A549 treated with CORT108297 at 1 μM for 4 hours (cell line): Measurements from ENCODE around the gene TRIM77. TPM values are rescaled to one million over a fixed set of nuclear protein-coding genes. Genes with fewer than 3 reads are reported as not detected.

ENCODE experiments used
- total RNA-seq: library from RNA; stranded (reverse); fragments of 200-300 nt; extraction: Qiagen RNA extraction; gene quantifications from 5 replicates; pipeline ENCODE4 v1.2.3, GENCODE V29; 2022

Gene TRIM77
- not detected in 5 replicates for total RNA-seq

GRCh38 chr11:89709999-89710398, at the start of gene TRIM77:
TSS of gene TRIM77 (plus strand) at chr11:89710299. CDS start at chr11:89710299, 0 bp downstream.

Other genes with a start within 250 kb of the TRIM77 start
- not detected in 5 replicates for gene NOX4, start 218.9 kb upstream of the TRIM77 start, total RNA-seq
- not detected in 5 replicates for gene TRIM49, start 98.3 kb downstream of the TRIM77 start, total RNA-seq
- not detected in 5 replicates for gene TRIM64B, start 168.2 kb downstream of the TRIM77 start, total RNA-seq
- 0.06 TPM in 1 of 5 replicates, not detected in the others for gene TRIM49D1, start 211.9 kb downstream of the TRIM77 start, total RNA-seq
- not detected in 5 replicates for gene TRIM49D2, start 213.8 kb downstream of the TRIM77 start, total RNA-seq